GM19193 (cell line): ENCODE data around the gene GLRX3.

Experiments
- POLR2A ChIP-seq: IDR thresholded peaks from 4 replicates; pipeline ENCODE4 v1.6.1; 2011; ENCODE audit not compliant: insufficient read depth, insufficient read length; ENCODE audit errors: extremely low read depth

The GLRX3 gene

DNA sequence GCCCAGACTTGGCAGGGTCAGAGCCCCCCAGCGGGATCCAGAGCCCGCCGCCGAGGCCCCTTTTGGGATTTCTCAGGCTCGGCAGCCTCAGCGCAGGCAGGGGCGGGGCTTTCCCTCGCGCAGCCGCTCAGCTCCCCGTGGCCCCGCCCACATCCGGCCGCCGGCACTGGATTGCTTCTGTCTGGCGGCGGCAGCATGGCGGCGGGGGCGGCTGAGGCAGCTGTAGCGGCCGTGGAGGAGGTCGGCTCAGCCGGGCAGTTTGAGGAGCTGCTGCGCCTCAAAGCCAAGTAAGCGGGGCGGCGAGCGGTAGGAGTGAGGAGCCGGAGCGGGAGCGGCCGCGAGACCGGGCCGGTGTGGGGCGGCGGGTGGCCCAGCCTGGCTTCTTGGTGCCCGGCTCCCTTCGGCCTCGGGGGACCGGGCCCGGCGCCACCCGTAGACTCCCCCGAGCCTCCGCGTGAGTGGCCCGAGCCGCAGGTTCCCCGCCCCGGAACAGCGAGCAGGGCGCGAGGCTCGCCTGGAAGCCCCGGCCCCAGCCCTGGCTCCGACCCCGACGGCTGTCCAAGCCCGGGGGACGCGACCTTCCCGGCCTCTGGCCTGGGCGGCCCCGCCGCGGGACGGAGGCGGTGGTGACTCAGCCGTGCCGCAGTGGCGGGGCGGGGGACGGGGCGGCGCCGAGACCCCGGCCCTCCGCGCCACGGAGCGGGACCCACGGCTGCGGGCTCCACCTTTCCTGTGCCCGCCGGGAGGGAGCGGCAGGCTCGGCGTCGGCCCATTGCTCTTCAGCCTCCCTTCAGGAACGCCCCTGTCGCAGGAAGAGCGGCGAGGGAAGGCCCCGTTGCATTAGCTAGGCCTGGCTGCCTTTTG, at the start of gene GLRX3:
TSS of gene GLRX3 (plus strand) at position 166 of the 864 bp plus-strand sequence. CDS start at position 196, 30 bp downstream.
- TF ChIP-seq POLR2A, result peak; percentile 82

DNA sequence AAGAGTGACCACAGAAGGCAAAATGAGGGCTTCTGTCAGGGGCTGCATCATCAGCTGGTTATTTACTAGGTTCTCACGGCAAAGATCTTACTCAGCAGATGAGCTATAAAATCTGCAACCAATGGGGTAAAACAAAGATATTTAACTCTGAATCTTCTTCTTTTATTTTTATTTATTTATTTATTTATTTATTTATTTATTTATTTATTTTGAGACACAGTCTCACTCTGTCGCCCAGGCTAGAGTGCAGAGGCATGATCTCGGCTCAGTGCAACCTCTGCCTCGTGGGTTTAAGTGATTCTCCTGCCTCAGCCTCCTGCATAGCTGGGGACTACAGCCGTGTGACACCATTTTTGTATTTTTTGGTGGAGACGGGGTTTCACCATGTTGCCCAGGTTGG, 36.8 kb upstream of the GLRX3 start:
- TF ChIP-seq POLR2A, result no peak

DNA sequence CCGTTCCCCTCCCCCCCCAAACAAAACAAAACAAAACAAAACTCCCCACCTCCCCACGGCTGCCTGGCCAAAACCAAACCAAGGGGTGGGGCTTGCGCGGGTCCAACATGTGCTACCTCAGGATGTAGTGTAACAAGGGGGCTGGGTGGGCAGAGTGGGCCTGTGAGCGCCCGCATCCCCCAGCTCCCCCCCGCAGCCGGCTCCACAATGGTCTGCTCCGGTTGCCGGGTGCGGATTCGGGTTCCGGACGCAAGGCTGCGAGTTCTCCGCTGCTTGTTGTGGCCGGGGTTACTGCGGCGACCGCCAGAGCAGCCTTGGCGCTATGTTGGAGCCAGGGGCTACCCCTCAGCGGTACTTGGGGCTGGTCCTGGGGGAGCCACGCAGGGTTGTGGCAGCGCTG, 30.5 kb upstream of the GLRX3 start:
- TF ChIP-seq POLR2A, result no peak

DNA sequence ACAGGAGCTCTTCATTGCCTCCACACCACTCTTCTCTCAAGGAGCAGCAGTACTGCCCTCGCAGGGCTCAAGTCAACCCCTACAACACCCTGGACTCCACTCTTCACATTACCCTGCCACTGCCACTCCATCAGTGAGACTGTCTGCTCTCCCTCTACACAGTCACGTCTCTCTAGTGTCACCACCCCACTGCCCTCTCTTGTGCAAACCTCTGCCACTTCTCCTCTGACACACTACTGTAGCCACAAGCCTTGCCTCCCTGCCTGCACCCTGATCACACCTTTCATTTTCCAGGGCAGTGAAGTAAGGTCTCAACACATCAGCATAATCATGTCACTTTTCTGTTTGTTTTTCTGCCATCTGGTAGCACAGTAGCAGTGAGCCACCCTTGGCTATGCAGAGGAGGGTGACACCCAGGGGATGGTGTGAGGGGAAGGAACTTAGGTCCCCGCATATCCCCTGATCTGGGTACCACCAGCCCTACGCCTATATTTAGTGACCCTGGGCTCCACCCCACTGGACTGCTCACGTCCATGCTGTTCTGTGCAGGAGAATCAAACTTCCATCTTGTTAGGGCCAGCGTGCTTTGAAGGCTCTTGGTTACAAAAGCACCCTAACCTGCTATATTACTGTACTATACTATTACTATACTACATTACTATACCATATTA, 27.1 kb upstream of the GLRX3 start:
- TF ChIP-seq POLR2A, result no peak

DNA sequence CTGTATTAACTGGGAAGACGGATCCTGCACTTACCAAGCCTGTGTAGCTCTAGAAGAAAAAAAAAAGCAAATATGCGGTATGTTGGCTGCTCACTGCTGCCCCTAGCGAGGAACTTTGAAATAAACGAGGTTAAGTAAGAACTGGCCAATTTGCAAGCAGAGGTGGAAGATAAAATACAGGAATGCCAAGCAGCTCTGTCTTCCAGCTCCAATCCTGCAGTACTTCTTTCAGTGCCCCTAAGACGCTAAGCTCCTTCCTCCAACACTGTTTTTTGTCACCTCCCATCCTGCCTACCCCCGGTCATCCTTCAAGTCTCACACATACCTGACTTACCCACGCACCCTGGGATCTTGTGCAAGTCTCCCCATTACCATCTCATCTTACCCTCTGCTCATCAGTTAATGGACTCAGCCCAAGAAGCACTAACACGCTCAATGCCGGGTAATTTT, 26.4 kb upstream of the GLRX3 start:
- TF ChIP-seq POLR2A, result no peak

DNA sequence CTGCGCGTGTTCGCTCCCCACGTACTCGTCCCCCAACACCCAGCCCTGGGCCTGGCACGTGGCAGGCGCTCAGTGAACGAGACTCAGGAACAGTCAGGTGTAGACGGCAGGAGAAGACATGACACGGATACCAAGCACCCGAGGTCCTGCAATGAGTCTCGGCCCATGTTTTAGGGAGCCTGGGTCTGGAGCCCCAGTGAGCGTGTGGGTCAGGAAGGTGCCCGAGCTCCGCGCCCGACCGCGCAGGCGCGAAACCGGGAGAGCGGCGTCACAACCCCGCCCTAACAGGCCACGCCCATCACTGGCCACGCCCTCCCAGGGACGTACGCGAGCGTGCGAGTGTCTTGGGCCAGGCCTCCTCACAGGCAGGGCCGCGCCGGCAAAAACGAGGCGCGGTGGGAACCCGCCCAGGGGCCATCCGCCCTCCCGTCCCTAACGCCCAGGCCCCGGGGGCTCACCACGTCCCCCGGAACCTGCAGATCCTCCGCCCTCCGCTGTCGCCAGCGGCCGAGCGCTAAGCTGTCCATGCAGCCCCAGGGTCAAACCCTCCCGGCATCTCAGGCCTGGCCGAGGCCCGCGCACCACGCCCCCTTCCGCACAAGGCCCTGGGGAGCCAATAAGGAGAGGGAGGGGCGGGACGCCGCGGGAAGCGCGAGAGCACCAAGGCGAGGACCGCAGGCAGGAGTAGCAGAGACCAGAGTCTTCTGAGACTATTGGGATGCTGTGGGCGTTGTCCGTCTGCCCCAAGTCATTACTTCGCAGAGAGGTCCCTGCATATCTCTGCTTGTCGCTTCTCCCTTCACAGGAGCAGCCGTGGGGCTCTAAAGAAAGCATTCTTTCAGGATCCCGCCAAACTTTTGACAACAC, 25.7 kb upstream of the GLRX3 start, which contains the start of gene C10orf143:
TSS of gene C10orf143 (minus strand) at position 585 of the 867 bp plus-strand sequence. CDS start at position 527, 58 bp downstream.
- peak; percentile 87 for TF ChIP-seq POLR2A

DNA sequence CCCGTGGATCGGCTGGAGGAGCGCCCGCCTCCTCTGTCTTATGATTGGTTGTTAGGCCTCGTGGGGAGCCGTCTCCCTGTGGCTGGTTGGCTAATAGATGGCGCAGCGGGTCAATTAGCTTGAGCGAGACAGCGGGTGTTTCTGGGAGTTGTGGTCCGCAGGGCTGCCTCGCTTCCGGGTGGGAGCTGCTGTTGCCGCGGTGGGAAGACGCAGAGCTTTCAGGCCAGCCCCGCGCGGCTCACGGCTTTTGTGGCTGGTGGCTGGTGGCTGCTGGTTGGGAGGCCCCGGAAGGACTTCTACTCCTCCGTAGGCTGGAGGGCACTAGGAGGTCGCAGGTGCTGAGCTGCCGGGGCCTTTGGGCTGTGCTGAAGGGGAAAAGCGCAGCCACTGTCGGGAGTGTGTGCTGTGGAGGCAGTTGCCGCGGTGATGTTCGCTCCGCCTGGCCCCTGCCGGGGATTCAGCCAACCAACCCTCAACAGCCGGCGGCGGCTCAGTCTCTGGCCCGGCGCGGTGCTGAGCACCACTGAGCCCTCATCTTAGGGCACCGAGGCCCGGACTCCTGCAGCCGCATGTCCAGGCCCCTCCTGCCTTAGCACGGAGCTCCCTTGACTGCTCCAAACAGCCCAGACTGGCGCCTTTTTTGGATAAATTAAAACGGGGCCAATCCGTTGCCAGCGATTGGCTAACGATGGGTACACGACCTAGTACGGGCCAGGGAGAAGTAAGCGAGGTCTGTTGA, 24.9 kb upstream of the GLRX3 start:
- TF ChIP-seq POLR2A, result peak; percentile 67

DNA sequence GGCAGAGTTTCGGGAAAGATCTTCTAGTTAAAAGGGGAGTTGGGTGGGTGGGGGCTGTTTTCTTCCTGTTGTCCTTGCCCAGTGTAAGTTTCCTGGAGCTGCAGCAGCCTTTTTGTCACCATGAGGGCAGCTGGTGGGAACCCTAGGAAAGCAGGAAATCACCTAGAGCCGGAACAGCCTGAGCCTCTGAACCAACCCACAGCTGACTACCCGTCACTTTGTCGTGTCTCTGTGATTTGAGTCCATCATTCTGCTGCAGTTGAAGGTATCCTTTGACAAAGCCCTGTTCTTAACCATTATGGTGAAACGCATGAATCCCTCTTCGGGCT, 24.4 kb upstream of the GLRX3 start:
- no peak for TF ChIP-seq POLR2A

DNA sequence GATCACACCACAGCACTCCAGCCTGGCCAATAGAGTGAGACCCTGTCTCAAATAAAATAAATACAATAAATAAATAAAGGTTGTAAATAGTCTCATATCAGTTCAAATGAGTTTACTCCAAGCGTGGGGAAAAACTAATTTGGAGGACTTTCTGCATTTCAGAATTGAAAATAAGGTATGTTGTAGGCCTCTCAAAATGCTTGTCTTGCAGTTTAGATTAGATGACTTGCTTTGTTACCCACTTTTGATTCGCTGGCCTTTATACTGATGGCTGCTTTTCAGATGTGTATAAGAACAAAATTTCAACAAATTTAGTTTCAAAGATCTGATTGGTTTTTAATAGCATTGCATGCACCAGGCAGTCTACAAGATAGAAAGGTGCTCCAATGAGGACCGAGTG, 23.4 kb upstream of the GLRX3 start:
- no peak for TF ChIP-seq POLR2A

DNA sequence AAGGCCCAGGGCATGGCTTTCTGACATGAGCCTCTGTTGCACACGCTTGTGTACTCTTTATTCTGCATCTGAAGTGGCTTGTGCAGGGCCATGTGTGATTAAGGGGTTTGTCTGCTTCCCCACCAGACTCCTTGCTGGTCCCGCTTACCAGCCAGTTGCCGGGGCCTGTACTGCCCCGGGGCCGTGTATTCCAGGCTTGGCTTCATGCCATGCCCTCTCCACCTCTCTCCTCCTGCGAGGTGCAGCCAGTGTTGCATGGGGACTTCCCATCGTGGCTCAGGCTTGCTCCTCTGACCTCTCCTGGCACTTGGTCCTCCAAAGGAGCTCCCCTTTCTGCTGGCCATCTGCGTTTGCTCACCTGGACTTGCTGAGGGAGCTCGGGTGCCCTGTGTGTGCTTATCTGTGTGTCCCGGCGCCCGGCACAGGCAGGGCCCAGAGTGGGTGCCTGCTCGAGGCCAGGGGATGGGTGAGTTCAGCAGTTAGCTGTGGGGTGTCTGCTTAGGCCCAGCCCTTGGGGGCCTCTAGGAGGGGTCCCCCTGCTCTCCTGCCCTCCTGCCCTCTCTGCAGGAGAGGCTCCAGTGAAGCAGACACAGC, 14.6 kb upstream of the GLRX3 start:
- TF ChIP-seq POLR2A, result no peak

DNA sequence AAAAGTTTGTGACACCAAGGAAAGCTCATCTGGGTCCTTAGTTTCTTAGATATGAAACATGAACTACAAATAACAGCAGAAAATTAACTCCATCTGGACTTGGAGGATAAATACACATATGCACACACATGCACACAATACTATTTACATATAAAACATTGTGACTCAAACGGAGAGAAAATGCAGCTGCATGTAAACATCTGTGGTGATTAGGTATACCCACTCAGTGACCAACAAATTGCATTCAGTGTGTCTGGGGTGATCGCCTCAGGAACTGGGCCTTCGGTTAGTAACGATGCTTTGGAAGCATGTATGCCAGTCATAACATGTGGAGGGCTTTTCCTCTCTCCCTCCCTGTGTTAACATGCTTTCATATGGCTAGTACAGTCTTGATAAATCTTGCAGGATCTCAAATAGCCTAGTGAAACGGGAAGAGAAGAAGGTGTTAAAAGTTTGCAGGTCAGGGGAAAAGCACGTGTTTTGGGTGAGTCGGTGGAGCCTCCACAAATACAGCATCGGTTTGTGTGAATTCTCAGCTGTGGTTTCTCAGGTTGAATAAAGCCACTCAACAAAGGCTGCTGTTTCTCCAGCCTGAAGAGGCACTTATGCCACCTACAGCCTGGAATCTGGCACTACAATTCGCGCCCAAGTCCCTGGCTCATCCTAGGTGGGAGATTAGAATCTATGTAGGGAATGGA, 8.7 kb upstream of the GLRX3 start:
- TF ChIP-seq POLR2A, result no peak

DNA sequence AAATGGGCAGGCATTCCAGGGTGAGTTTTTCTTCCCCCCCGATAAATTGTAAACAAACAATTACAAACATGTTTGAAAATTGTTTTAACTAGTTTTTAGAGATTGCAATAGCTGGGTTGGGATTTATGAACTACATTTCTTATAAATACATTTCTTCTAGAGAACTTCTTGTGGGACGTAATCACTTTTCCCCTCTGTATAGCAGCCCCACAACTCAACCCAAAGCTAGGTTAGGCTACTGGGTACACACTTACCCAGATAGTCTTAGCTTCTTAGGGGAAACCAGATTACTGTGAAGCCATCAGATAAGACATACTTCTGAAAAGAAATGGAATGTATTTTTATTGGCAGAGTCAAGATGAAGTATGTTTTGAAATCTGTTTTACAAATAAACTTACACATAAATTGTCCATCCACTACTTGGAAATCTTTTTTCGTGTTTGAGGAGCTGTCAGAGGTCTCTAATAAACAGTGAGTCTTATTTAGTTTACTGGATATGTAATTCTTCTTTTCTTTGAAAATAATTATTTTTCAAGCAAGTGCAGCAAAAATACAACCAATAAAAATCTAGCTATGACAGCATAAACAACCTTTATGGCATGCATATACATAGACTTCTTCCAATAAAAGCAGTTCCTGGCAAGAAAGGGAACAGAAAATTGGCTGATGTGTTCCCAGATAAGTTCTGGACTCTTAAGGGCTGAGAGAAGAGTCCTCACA, 8.0 kb upstream of the GLRX3 start:
- no peak for TF ChIP-seq POLR2A

DNA sequence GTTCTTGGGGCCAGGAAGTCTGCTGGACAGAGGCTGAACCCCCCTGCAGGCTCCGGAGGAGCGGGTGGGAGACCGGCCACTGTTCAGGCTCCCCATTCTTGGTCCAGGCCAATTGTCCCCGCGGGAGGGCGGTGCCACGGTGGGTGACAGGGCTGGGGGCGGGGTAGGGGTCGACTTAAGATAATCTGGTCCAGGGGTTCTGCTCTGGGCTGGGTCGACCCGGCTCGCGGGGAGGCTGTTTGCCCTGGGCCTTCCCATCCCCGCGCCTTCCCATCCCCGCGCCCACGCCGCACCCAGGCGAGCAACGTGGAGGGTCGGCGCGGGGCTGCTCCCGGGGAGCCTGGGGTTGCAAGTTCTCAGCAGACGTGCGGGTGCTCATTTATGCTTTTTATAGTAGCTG, 7.3 kb upstream of the GLRX3 start:
- no peak for TF ChIP-seq POLR2A

DNA sequence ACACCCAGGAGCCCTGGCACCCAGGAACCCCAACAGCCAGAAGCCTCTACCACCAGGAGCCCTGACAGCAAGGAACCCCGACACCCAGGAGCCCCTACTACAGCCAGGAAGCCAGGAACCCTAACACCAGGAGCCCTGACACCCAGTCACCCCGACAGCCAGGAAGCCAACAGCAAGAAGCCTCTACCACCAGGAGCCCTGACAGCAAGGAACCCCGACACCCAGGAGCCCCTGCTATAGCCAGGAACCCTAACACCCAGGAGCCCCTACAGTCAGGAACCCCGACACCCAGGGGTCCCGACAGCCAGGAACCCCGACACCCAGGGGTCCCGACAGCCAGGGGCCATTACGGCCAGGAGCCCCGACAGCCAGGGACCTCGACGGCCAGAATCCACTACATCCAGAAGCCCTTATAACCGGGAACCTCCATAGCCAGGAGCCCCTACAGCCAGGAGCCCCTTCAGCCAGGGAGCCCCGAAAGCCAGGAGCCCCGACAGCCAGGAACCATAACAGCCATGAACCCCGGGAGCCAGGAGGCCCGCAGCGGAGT, 440 bp upstream of the GLRX3 start:
- TF ChIP-seq POLR2A, result no peak
